Measurements from ENCODE around the gene TRAF2.
"Not testable (repeated sequence)": the region's sequence is repeated elsewhere in the genome, so short reads cannot be mapped to it uniquely, and the experiment has no call there.

The TRAF2 gene

DNA sequence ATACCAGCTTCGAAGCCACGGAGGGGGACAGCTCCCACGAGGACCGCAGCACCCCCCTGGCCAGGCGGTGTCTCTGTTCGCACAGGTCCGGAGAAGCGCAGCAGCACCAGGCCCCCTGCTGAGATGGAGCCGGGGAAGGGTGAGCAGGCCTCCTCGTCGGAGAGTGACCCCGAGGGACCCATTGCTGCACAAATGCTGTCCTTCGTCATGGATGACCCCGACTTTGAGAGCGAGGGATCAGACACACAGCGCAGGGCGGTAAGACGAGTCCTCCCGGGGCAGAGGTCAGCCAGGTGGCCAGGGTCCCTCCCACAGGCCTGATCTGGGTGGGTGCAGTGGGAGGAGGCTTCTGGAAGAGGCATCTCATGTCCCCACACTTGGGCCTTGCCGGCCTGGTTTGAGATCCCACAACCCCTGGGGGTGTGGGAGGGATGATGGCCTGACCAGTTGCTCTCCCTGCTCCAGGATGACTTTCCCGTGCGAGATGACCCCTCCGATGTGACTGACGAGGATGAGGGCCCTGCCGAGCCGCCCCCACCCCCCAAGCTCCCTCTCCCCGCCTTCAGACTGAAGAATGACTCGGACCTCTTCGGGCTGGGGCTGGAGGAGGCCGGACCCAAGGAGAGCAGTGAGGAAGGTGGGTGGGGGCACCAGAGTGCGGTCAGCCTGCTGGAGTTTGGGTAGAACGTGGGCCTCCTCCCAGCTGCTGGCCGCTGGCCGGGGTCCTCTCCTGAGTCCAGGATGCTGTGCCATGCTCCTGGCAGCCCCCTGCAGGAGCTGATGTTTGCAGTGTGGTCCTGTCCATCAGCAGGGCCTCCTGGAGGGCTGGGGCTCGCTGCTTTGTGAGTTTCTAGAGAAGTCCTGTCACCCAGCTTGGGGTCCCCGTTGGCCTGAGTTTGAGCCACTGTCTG, 46.8 kb upstream of the TRAF2 start:
- Histone ChIP-seq H3K4me1 (ENCODE audit: insufficient read depth, poor library complexity, severe bottlenecking) (no peaks in the 10 kb centered on the region), H3K36me3 (ENCODE audit: low read depth) (no peaks in the 10 kb centered on the region), H3K27me3 (ENCODE audit: insufficient read depth, poor library complexity, severe bottlenecking) (peaks cover 10% of the 10 kb centered on the region), H3K27ac (ENCODE audit: poor library complexity, severe bottlenecking) (no peak overlapping the region), H3K4me3 (ENCODE audit: severe bottlenecking) (no peak overlapping the region), H3K9me3 (ENCODE audit: severe bottlenecking) (no peaks in the 10 kb centered on the region)
- DNase-seq (ENCODE audit: low spot score) (no peak), ATAC-seq (ENCODE audit: low read depth) (no peak)
- TF ChIP-seq, protein P1, sequence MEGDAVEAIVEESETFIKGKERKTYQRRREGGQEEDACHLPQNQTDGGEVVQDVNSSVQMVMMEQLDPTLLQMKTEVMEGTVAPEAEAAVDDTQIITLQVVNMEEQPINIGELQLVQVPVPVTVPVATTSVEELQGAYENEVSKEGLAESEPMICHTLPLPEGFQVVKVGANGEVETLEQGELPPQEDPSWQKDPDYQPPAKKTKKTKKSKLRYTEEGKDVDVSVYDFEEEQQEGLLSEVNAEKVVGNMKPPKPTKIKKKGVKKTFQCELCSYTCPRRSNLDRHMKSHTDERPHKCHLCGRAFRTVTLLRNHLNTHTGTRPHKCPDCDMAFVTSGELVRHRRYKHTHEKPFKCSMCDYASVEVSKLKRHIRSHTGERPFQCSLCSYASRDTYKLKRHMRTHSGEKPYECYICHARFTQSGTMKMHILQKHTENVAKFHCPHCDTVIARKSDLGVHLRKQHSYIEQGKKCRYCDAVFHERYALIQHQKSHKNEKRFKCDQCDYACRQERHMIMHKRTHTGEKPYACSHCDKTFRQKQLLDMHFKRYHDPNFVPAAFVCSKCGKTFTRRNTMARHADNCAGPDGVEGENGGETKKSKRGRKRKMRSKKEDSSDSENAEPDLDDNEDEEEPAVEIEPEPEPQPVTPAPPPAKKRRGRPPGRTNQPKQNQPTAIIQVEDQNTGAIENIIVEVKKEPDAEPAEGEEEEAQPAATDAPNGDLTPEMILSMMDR (IDR thresholded peaks at IDR 0.05; ENCODE audit: poor library complexity, severe bottlenecking): no peak

DNA sequence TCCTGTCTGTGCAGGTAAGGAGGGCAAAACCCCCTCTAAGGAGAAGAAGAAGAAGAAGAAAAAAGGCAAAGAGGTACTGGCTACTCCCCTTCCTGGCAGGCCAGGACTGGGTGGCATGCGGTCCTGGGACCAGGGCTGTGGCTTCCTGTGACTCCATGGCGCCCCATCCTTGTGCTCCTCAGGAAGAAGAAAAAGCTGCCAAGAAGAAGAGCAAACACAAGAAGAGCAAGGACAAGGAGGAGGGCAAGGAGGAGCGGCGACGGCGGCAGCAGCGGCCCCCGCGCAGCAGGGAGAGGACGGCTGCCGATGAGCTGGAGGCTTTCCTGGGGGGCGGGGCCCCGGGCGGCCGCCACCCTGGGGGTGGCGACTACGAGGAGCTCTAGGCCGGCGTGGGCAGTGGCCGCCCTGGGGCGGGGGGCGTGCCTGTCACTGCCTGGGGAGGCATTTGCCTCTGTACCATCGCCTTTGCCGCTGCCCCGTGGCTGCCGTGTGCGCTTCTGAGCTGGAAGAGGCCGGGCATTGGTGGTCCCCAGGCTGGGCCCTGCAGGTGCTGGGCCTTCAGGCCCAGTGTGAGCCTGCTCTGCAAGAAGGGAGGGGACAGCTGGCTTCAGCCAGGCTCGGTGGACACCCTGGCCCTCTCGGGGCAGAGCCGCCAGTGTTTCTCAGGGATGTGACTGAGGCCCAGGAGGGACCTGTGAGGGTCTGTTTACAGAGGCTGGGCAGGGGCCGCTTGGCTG, 46.0 kb upstream of the TRAF2 start:
- ATAC-seq (ENCODE audit: low read depth) (no peak), DNase-seq (ENCODE audit: low spot score) (no peak)
- TF ChIP-seq, protein P1 (IDR thresholded peaks at IDR 0.05; ENCODE audit: poor library complexity, severe bottlenecking): no peak
- H3K4me3 ChIP-seq (ENCODE audit: severe bottlenecking): no peak overlapping the region
- no peak overlapping the region for H3K27ac ChIP-seq (ENCODE audit: poor library complexity, severe bottlenecking)
- H3K9me3 ChIP-seq (ENCODE audit: severe bottlenecking): no peaks in the 10 kb centered on the region
- H3K27me3 ChIP-seq (ENCODE audit: insufficient read depth, poor library complexity, severe bottlenecking): peaks cover 12% of the 10 kb centered on the region
- H3K4me1 ChIP-seq (ENCODE audit: insufficient read depth, poor library complexity, severe bottlenecking): no peaks in the 10 kb centered on the region
- H3K36me3 ChIP-seq (ENCODE audit: low read depth): no peaks in the 10 kb centered on the region

DNA sequence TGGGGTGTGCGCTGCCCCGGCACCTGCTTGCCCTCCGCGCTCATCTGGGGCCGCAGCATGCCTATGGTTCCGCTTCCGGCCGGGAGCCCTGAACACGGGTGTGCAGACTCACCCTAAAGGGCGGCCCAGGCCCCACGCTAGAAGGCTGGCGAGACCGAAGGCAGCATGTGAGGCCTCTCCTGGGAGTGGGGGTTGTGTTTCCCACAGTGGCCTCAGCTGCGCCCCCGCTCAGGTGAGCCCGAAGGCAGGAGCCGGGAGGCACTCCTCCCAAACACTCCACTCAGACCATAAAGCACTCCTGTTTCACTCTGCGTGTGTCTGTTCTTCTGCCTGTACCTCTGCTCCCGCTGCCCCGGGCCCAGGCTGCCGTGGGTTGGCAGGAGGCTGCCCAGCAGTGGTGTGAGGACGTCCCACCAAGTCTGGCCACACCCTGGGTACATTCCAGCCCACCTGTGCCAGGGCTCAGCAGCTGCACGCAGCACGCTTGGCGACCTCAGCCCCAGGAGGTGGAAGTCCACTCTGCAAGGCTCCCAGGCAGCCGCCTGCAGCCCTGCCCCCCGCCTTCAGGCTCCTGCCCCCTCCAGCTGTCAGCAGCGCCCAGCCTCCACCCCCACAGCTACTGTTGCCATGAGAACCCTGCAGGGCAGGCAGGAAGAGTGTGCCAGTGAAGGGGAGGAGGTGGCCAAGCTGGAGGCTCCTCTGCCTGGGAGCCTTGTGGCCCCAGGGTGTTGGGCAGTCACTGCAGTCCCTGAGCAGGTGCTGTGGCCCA, 45.3 kb upstream of the TRAF2 start:
- Histone ChIP-seq H3K27ac (ENCODE audit: poor library complexity, severe bottlenecking) (no peak overlapping the region), H3K4me3 (ENCODE audit: severe bottlenecking) (no peak overlapping the region), H3K27me3 (ENCODE audit: insufficient read depth, poor library complexity, severe bottlenecking) (peaks cover 18% of the 10 kb centered on the region), H3K36me3 (ENCODE audit: low read depth) (no peaks in the 10 kb centered on the region), H3K9me3 (ENCODE audit: severe bottlenecking) (no peaks in the 10 kb centered on the region), H3K4me1 (ENCODE audit: insufficient read depth, poor library complexity, severe bottlenecking) (no peaks in the 10 kb centered on the region)
- peak; percentile 22 for ATAC-seq (ENCODE audit: low read depth)
- TF ChIP-seq, protein P1 (IDR thresholded peaks at IDR 0.05; ENCODE audit: poor library complexity, severe bottlenecking): no peak
- DNase-seq (ENCODE audit: low spot score): no peak

DNA sequence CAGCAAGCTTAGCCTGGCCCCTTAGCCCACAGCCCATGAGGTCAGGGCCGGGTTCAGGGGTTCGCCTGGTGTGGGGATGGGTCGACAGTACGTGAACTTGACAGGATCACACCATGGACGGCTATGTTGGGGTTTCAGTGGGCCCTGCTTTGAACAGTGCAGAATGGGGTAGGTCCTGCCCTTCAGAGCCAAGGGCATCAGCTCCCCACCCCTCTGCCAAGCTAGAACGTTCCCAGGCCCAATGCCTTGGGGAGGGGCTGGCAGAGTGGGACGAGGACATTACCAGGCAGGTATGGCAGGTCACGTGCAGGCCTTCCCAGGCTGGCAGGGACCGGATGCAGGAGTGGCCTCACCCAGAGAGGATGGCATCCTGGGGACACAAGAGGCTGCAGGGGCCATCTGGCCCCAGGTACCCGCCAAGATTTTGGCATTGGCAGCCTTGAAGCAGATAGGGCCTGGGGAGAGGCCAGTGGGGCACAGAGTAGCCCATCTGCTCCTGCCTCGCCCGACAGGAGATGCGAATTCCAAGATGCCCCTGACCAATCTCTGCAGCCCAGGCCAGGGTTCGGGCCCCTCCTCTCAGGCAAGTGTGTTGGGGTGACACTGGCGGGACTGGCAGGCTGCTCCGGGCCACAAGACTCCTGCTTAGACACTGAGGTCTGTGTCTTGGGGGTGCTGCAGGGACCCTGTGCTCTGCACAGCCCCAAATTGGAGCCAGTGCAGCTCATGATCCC, 44.5 kb upstream of the TRAF2 start:
- not testable (repeated sequence) for DNase-seq (ENCODE audit: low spot score); H3K4me3 ChIP-seq (ENCODE audit: severe bottlenecking); H3K36me3 ChIP-seq (ENCODE audit: low read depth); ATAC-seq (ENCODE audit: low read depth); H3K9me3 ChIP-seq (ENCODE audit: severe bottlenecking); H3K4me1 ChIP-seq (ENCODE audit: insufficient read depth, poor library complexity, severe bottlenecking); H3K27ac ChIP-seq (ENCODE audit: poor library complexity, severe bottlenecking)
- H3K27me3 ChIP-seq (ENCODE audit: insufficient read depth, poor library complexity, severe bottlenecking): peaks cover 22% of the 10 kb centered on the region

Data from RWPE2 (cell line).